ENCODE data around the gene PEX26. TPM values are rescaled to one million over a fixed set of nuclear protein-coding genes. Genes with fewer than 3 reads are reported as not detected.

The PEX26 gene
- total and polyA plus RNA-seq, 2 experiments from 2014 or later: 4.0 to 48.9 TPM

DNA sequence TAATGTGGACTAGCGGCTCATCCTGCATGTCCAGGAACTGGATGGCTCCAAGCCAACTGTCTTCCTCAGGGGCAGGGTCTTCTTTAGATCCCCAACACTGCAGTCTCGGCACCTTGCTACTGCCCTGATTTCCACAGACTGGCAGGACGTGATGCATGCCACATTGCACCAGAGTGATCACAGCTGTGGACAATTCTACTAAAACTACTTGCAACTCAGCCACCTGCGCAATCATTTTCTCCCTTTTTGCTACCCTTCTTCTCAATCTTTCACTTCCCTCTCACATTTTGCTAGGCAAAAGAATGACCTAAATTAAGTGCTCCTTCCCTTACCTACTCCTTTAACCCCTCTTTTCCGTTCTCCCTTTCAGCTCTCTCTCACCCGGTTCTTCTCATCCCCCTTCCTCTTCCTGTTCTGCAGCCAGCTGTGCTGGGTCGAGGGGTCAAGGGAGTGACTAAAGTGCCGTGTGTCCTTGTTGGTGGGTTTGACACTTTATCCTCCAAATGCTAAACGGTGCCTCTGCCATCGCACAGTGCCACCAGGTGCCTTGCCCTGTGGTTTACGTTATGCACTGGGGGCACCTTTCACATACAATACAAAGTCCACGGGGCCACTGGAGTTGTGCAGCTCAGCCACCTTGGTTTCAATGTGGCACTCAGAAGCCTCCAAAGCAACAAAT is 11.5 kb upstream of the PEX26 start (continued):
- TF ChIP-seq, protein P1, sequence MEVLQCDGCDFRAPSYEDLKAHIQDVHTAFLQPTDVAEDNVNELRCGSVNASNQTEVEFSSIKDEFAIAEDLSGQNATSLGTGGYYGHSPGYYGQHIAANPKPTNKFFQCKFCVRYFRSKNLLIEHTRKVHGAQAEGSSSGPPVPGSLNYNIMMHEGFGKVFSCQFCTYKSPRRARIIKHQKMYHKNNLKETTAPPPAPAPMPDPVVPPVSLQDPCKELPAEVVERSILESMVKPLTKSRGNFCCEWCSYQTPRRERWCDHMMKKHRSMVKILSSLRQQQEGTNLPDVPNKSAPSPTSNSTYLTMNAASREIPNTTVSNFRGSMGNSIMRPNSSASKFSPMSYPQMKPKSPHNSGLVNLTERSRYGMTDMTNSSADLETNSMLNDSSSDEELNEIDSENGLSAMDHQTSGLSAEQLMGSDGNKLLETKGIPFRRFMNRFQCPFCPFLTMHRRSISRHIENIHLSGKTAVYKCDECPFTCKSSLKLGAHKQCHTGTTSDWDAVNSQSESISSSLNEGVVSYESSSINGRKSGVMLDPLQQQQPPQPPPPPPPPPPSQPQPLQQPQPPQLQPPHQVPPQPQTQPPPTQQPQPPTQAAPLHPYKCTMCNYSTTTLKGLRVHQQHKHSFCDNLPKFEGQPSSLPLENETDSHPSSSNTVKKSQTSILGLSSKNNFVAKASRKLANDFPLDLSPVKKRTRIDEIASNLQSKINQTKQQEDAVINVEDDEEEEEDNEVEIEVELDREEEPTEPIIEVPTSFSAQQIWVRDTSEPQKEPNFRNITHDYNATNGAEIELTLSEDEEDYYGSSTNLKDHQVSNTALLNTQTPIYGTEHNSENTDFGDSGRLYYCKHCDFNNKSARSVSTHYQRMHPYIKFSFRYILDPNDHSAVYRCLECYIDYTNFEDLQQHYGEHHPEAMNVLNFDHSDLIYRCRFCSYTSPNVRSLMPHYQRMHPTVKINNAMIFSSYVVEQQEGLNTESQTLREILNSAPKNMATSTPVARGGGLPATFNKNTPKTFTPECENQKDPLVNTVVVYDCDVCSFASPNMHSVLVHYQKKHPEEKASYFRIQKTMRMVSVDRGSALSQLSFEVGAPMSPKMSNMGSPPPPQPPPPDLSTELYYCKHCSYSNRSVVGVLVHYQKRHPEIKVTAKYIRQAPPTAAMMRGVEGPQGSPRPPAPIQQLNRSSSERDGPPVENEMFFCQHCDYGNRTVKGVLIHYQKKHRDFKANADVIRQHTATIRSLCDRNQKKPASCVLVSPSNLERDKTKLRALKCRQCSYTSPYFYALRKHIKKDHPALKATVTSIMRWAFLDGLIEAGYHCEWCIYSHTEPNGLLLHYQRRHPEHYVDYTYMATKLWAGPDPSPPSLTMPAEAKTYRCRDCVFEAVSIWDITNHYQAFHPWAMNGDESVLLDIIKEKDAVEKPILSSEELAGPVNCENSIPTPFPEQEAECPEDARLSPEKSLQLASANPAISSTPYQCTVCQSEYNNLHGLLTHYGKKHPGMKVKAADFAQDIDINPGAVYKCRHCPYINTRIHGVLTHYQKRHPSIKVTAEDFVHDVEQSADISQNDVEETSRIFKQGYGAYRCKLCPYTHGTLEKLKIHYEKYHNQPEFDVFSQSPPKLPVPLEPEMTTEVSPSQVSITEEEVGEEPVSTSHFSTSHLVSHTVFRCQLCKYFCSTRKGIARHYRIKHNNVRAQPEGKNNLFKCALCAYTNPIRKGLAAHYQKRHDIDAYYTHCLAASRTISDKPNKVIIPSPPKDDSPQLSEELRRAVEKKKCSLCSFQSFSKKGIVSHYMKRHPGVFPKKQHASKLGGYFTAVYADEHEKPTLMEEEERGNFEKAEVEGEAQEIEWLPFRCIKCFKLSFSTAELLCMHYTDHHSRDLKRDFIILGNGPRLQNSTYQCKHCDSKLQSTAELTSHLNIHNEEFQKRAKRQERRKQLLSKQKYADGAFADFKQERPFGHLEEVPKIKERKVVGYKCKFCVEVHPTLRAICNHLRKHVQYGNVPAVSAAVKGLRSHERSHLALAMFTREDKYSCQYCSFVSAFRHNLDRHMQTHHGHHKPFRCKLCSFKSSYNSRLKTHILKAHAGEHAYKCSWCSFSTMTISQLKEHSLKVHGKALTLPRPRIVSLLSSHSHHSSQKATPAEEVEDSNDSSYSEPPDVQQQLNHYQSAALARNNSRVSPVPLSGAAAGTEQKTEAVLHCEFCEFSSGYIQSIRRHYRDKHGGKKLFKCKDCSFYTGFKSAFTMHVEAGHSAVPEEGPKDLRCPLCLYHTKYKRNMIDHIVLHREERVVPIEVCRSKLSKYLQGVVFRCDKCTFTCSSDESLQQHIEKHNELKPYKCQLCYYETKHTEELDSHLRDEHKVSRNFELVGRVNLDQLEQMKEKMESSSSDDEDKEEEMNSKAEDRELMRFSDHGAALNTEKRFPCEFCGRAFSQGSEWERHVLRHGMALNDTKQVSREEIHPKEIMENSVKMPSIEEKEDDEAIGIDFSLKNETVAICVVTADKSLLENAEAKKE (CRISPR knock-in tag; IDR thresholded peaks at IDR 0.05): no peak
- no peak for TF ChIP-seq EZH2 (IDR thresholded peaks at IDR 0.05; ENCODE audit: low read depth, unreplicated experiment)
- TF ChIP-seq ZNF114 (CRISPR knock-in tag; IDR thresholded peaks at IDR 0.05): no peak
- no peak for TF ChIP-seq EZH2phosphoT487 (IDR thresholded peaks at IDR 0.05; ENCODE audit: unreplicated experiment)
- TF ChIP-seq, protein P2, sequence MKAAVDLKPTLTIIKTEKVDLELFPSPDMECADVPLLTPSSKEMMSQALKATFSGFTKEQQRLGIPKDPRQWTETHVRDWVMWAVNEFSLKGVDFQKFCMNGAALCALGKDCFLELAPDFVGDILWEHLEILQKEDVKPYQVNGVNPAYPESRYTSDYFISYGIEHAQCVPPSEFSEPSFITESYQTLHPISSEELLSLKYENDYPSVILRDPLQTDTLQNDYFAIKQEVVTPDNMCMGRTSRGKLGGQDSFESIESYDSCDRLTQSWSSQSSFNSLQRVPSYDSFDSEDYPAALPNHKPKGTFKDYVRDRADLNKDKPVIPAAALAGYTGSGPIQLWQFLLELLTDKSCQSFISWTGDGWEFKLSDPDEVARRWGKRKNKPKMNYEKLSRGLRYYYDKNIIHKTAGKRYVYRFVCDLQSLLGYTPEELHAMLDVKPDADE (IDR thresholded peaks at IDR 0.05): no peak

DNA sequence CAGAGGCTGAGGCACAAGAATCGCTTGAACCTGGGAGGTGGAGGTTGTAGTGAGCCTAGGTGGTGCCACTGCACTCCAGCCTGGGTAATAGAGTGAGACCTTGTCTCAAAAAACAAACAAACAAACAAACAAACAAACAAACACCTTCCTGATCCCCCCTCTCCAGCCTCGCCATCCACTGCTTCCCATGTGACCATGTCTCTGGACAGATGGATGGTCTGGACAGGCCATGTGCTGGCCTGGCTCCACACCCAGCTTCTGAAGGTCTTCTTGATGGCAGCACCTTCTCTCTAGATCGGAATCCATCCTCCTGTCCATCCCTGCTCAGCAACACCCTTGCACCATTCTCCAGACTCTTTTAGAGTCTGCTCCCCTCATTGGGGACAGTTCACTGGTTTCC is 10.7 kb upstream of the PEX26 start:
- no peak overlapping the region for H3K27ac Mint-ChIP-seq
- H3K4me3 ChIP-seq: no peak overlapping the region
- no peaks in the 10 kb centered on the region for H4K20me1 ChIP-seq (replicated peaks; ENCODE audit: insufficient read depth)
- no peaks in the 10 kb centered on the region for H3K79me2 ChIP-seq (replicated peaks; ENCODE audit: insufficient read depth)
- H3K36me3 ChIP-seq (ENCODE audit: insufficient read depth): no peaks in the 10 kb centered on the region
- no peaks in the 10 kb centered on the region for H3K9me3 Mint-ChIP-seq
- DNase-seq (ENCODE audit: low spot score) (no peak), ATAC-seq (no peak)
- H3K4me2 ChIP-seq: no peak overlapping the region
- no peaks in the 10 kb centered on the region for H3K36me3 Mint-ChIP-seq (ENCODE audit: low read depth)
- no peaks in the 10 kb centered on the region for H3K9me2 ChIP-seq (ENCODE audit: insufficient read depth)
- H3K4me1 ChIP-seq (ENCODE audit: insufficient read depth): no peaks in the 10 kb centered on the region
- no peaks in the 10 kb centered on the region for H3K27me3 ChIP-seq (ENCODE audit: insufficient read depth)
- H3K4me1 Mint-ChIP-seq: peaks cover 5% of the 10 kb centered on the region; the same call in 2 of the 3 replicates
- peaks cover 6% of the 10 kb centered on the region for H3K27me3 Mint-ChIP-seq (ENCODE audit: insufficient read depth, low read depth, poor library complexity)
- H3K4me3 Mint-ChIP-seq: no peak overlapping the region
- no peak overlapping the region for H3K27ac ChIP-seq (ENCODE audit: low read depth)
- no peak overlapping the region for H2AFZ ChIP-seq
- no peaks in the 10 kb centered on the region for H3F3A ChIP-seq (replicated peaks; ENCODE audit: low read depth)
- TF ChIP-seq, protein P3, sequence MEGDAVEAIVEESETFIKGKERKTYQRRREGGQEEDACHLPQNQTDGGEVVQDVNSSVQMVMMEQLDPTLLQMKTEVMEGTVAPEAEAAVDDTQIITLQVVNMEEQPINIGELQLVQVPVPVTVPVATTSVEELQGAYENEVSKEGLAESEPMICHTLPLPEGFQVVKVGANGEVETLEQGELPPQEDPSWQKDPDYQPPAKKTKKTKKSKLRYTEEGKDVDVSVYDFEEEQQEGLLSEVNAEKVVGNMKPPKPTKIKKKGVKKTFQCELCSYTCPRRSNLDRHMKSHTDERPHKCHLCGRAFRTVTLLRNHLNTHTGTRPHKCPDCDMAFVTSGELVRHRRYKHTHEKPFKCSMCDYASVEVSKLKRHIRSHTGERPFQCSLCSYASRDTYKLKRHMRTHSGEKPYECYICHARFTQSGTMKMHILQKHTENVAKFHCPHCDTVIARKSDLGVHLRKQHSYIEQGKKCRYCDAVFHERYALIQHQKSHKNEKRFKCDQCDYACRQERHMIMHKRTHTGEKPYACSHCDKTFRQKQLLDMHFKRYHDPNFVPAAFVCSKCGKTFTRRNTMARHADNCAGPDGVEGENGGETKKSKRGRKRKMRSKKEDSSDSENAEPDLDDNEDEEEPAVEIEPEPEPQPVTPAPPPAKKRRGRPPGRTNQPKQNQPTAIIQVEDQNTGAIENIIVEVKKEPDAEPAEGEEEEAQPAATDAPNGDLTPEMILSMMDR (conservative IDR thresholded peaks at IDR 0.05; ENCODE audit: low read depth in 2 of 2): no peak
- TF ChIP-seq JUNB (IDR thresholded peaks at IDR 0.05; ENCODE audit: unreplicated experiment) (no peak), POLR2AphosphoS5 (IDR thresholded peaks at IDR 0.05; ENCODE audit: low read depth) (no peak)

Measured in GM23338 (cell line).